PC-3 (cell line): Measurements from ENCODE around the gene BACH1.

Experiments used
- CTCF ChIP-seq: fragments of 300-600 bp; sonication (generic); conservative IDR thresholded peaks from 2 replicates; pipeline ENCODE4 v1.5.1; 2017; ENCODE audit warnings: antibody characterized with exemption, low read depth, mild to moderate bottlenecking, low read length
- EZH2 ChIP-seq: fragments of 300-600 bp; sonication (generic); IDR thresholded peaks from one replicate; pipeline ENCODE4 v1.6.1; 2017; ENCODE audit warnings: antibody characterized with exemption, mild to moderate bottlenecking, low read length; ENCODE audit not compliant: unreplicated experiment
- EZH2phosphoT487 ChIP-seq: fragments of 300-600 bp; sonication (generic); IDR thresholded peaks from 2 replicates; pipeline ENCODE4 v1.6.1; 2018; ENCODE audit warnings: mild to moderate bottlenecking, antibody characterized with exemption, low read length, borderline replicate concordance

- TF ChIP-seq CTCF (no peak), EZH2 (no peak), EZH2phosphoT487 (no peak)
These were observed 47.6 kb downstream of the BACH1 start for GRCh38 chr21:29346281-29346680.
